ENCODE measurements around the gene RPS6KB2.

RPS6KB2 gene

DNA sequence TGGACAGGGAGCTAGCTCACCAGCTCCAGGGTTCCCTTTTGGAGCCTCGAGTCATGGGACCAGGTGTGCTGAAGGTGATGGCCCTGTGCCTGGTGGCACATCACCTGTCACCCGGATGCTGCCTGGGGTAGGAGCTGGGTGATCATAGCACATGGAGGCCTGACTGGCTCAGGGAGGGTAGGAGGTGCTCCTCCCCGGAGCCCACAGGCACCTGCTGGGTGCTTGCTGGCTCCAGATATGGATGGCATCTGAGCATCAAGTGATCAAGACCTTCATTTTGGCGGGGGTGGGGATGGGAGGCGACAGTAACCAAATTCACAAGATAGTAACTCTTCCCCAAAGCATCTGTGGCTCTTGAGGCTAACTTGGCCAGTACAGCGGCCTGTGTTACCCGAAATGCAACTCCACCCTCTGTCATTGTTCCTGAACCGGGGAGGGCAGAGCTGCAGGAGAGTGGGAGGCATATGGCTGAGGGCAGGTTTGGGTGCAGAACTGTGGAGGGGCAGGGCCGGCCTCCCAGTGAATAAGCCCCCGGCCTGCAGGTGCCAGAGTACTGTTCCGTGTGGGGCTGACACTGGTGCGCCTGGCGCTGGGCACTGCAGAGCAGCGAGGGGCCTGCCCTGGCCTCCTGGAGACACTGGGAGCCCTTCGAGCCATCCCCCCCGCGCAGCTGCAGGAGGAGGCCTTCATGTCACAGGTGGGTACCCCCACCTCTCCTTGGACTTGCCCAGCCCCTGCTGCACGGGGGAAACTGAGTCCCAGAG, 19.7 kb upstream of the RPS6KB2 start:
- no peak overlapping the region for H3K4me3 ChIP-seq (ENCODE audit: low read depth, low read length)
- ChIA-PET POLR2A (no interaction called here), CTCF (no interaction called here)
- no peak for TF ChIP-seq CTCF (IDR thresholded peaks at IDR 0.05; ENCODE audit: insufficient read depth, low read length, missing control alignments)
- DNase-seq (ENCODE audit: low read depth, low spot score), result no peak

- no peak for DNase-seq (ENCODE audit: low read depth, low spot score)
- H3K4me3 ChIP-seq (ENCODE audit: low read depth, low read length), result no peak overlapping the region
- no peak for TF ChIP-seq CTCF (IDR thresholded peaks at IDR 0.05; ENCODE audit: insufficient read depth, low read length, missing control alignments)
- ChIA-PET CTCF (no interaction called here), POLR2A (no interaction called here)
Measured at GRCh38 chr11:67409261-67409666, 19.0 kb upstream of the RPS6KB2 start.

DNA sequence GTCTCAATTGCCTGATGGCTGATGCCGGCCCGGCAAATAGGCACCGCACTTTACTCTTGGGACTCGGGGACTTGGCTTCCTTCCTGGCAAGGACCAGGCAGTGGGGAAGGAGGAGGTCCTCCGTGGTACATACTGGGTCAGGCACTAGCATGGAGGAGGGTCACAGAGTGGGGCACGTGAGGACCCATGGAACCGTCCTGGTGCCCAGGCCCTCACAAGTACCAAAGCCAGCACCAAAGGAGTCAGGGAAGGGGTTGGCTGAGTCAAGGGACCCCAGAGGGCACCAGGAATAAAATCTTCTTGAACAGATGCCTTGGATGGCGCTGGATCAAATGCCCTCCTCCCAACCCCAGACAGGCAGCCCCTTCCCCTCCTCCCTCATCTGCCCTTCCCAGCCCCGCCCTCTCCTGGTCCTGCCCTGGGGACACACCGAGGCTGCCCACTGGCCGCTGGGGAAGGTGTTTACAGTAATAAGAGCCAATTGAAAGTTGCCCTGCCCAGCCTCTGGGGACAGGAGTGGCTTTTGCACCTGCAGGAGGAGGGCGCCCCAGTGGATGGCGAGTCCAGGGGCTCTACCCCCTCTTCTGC, 18.4 kb upstream of the RPS6KB2 start:
- no peak overlapping the region for H3K4me3 ChIP-seq (ENCODE audit: low read depth, low read length)
- no peak for TF ChIP-seq CTCF (IDR thresholded peaks at IDR 0.05; ENCODE audit: insufficient read depth, low read length, missing control alignments)
- DNase-seq (ENCODE audit: low read depth, low spot score), result no peak
- CTCF ChIA-PET, result no interaction called here
- POLR2A ChIA-PET, result no interaction called here

DNA sequence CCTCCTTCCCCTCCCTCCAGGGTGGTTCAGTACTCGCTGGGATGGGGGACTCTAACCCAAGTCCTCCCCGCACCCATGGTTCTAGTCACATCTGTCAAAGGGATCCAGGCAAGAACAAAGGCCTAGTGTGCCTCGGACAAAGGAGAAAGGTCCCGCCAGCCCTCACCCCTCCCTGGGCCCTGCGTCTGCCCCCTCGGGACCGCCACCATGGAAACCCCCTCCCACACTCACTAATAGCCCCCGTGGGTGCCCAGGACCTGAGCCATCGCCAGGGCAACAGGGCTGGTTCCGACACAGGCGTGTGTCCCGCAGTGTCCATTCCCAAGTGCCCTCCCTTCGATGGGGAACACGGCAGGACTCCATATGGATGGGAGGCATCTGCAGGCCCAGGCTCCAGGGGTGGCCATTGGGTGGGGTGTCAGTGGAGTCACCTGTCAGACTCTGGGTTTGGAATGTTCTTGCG, 17.9 kb upstream of the RPS6KB2 start:
- DNase-seq (ENCODE audit: low read depth, low spot score), result no peak
- no peak for TF ChIP-seq CTCF (IDR thresholded peaks at IDR 0.05; ENCODE audit: insufficient read depth, low read length, missing control alignments)
- no peak overlapping the region for H3K4me3 ChIP-seq (ENCODE audit: low read depth, low read length)
- CTCF ChIA-PET, result no interaction called here
- POLR2A ChIA-PET, result no interaction called here

GRCh38 chr11:67410984-67411784, 17.1 kb upstream of the RPS6KB2 start:
- H3K4me3 ChIP-seq (ENCODE audit: low read depth, low read length), result no peak overlapping the region
- CTCF ChIA-PET, result interaction anchor here (6.5 kb wide), 1 partner anchor 9 kb away, joined by 40 read pairs; the partner anchor contains the start of genes PPP1CA and TBC1D10C
- POLR2A ChIA-PET, result no interaction called here
- no peak for DNase-seq (ENCODE audit: low read depth, low spot score)
- no peak for TF ChIP-seq CTCF (IDR thresholded peaks at IDR 0.05; ENCODE audit: insufficient read depth, low read length, missing control alignments)

DNA sequence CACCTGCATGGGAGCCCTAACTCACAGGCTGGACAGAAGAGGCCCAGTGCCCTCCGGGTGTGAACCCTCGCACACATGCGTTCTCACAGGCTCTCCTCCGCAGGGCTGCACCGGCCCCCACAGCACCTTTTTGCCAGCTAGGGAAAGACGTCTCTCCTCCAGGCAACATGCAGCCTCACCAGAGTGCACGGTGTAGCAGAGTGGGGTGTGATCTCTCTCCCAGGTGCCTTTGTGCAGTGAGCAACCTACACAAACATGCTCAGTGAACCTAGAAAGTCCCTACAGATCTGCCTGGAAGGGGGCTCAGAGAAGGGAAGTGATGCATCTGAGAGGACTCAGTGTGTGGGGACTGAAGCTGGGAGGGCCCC, 16.5 kb upstream of the RPS6KB2 start:
- no peak for DNase-seq (ENCODE audit: low read depth, low spot score)
- POLR2A ChIA-PET, result no interaction called here
- CTCF ChIA-PET, result interaction anchor here (6.5 kb wide), 1 partner anchor 9 kb away, joined by 40 read pairs; the partner anchor contains the start of genes PPP1CA and TBC1D10C
- no peak for TF ChIP-seq CTCF (IDR thresholded peaks at IDR 0.05; ENCODE audit: insufficient read depth, low read length, missing control alignments)
- no peak overlapping the region for H3K4me3 ChIP-seq (ENCODE audit: low read depth, low read length)
